ENCODE data around the gene SLC25A21.
A peak's percentile ranks its signal among the peaks of the same experiment; 100 is the strongest.

SLC25A21 gene

GRCh38 chr14:37036669-37037341, 135.6 kb downstream of the SLC25A21 start:
- Mint-ChIP-seq H3K36me3 (ENCODE audit: low read depth) (no peaks in the 10 kb centered on the region), H3K4me1 (peaks cover 47% of the 10 kb centered on the region), H3K9me3 (no peaks in the 10 kb centered on the region), H3K4me3 (no peak overlapping the region), H3K27ac (peak overlapping the region in 2 of 3 experiments; percentile 18 to 81), H3K27me3 (ENCODE audit: low read depth) (no peaks in the 10 kb centered on the region)
- no peak for TF ChIP-seq CTCF (IDR thresholded peaks at IDR 0.05; ENCODE audit: unreplicated experiment in 3 of 3)

GRCh38 chr14:37035401-37035800, 137.0 kb downstream of the SLC25A21 start:
- Mint-ChIP-seq H3K4me3 (no peak overlapping the region), H3K36me3 (ENCODE audit: low read depth) (no peaks in the 10 kb centered on the region), H3K4me1 (peaks cover 45% of the 10 kb centered on the region), H3K9me3 (no peaks in the 10 kb centered on the region), H3K27ac (peak overlapping the region; percentile 35 to 81 (median 66)), H3K27me3 (ENCODE audit: low read depth) (no peaks in the 10 kb centered on the region)
- no peak for TF ChIP-seq CTCF (IDR thresholded peaks at IDR 0.05; ENCODE audit: unreplicated experiment in 3 of 3)

- Mint-ChIP-seq H3K36me3 (ENCODE audit: low read depth) (no peaks in the 10 kb centered on the region), H3K4me3 (peak overlapping the region in 1 of 3 experiments; percentile 4), H3K9me3 (no peaks in the 10 kb centered on the region), H3K27me3 (ENCODE audit: low read depth) (no peaks in the 10 kb centered on the region), H3K27ac (peak overlapping the region; percentile 35 to 81 (median 66)), H3K4me1 (peaks cover 43% of the 10 kb centered on the region)
- TF ChIP-seq CTCF (IDR thresholded peaks at IDR 0.05; ENCODE audit: unreplicated experiment in 3 of 3) = no peak
These were observed 137.8 kb downstream of the SLC25A21 start for GRCh38 chr14:37034410-37035285.

- no peaks in the 10 kb centered on the region for H3K36me3 Mint-ChIP-seq (ENCODE audit: low read depth)
- no peak for TF ChIP-seq CTCF (IDR thresholded peaks at IDR 0.05; ENCODE audit: unreplicated experiment in 3 of 3)
- peaks cover 52% of the 10 kb centered on the region for H3K4me1 Mint-ChIP-seq
These were observed 139.5 kb downstream of the SLC25A21 start for GRCh38 chr14:37032863-37033262.

GRCh38 chr14:37027188-37027824, 145.1 kb downstream of the SLC25A21 start:
- H3K4me3 Mint-ChIP-seq = peak overlapping the region in 1 of 3 experiments; percentile 5
- no peaks in the 10 kb centered on the region for H3K27me3 Mint-ChIP-seq (ENCODE audit: low read depth)
- TF ChIP-seq CTCF (IDR thresholded peaks at IDR 0.05; ENCODE audit: unreplicated experiment in 3 of 3) = no peak
- no peaks in the 10 kb centered on the region for H3K36me3 Mint-ChIP-seq (ENCODE audit: low read depth)
- H3K4me1 Mint-ChIP-seq = peaks cover 57% of the 10 kb centered on the region
- H3K9me3 Mint-ChIP-seq = no peaks in the 10 kb centered on the region
- peak overlapping the region; percentile 6 to 63 (median 15) for H3K27ac Mint-ChIP-seq

More at GRCh38 chr14:37032863-37033262, 139.5 kb downstream of the SLC25A21 start:
- no peak overlapping the region for H3K4me3 Mint-ChIP-seq
- no peaks in the 10 kb centered on the region for H3K27me3 Mint-ChIP-seq (ENCODE audit: low read depth)
- H3K9me3 Mint-ChIP-seq = no peaks in the 10 kb centered on the region
- no peak overlapping the region for H3K27ac Mint-ChIP-seq

All from nephron (organoid).